ENCODE data around the gene ERICH3. TPM values are rescaled to one million over a fixed set of nuclear protein-coding genes. Genes with fewer than 3 reads are reported as not detected.

The ERICH3 gene
- total RNA-seq, 1 experiment from 2014 or later, result not detected

GRCh38 chr1:74652711-74653139 is 20.9 kb downstream of the ERICH3 start:
- H3K27me3 Mint-ChIP-seq (ENCODE audit: insufficient read depth, unreplicated experiment), result peaks cover 4% of the 10 kb centered on the region
- Histone ChIP-seq H3K9me3 (no peaks in the 10 kb centered on the region), H3K36me3 (ENCODE audit: control insufficient read depth, insufficient read depth, low read length) (no peaks in the 10 kb centered on the region), H3K4me3 (ENCODE audit: low read depth, low read length) (no peak overlapping the region), H3K4me1 (no peaks in the 10 kb centered on the region), H3K27me3 (replicated peaks; ENCODE audit: control insufficient read depth, insufficient read depth, low read length) (no peaks in the 10 kb centered on the region)
- no peak overlapping the region for H3K27ac Mint-ChIP-seq (ENCODE audit: unreplicated experiment)
- no peak for DNase-seq
- intact Hi-C loops (cut with micrococcal nuclease; ENCODE audit: unreplicated experiment), result no loop called here
- no peak overlapping the region for H3K4me3 Mint-ChIP-seq (ENCODE audit: unreplicated experiment)
- ChIA-PET POLR2A (no interaction called here), CTCF (interaction anchor here (0.6 kb wide), 1 partner anchor 85 kb away, joined by 3 read pairs; no protein-coding TSS in a partner anchor)
- no peaks in the 10 kb centered on the region for H3K36me3 Mint-ChIP-seq (ENCODE audit: insufficient read depth, unreplicated experiment)
- TF ChIP-seq CTCF (IDR thresholded peaks at IDR 0.05; ENCODE audit: insufficient read depth in 1 of 2, low read depth in 1 of 2, low read length in 1 of 2, severe bottlenecking in 1 of 2, unreplicated experiment in 1 of 2), result no peak
- H3K4me1 Mint-ChIP-seq (ENCODE audit: low read depth, unreplicated experiment), result peaks cover 5% of the 10 kb centered on the region
- no peaks in the 10 kb centered on the region for H3K9me3 Mint-ChIP-seq (ENCODE audit: unreplicated experiment)
- no TSS peak for BruUV-seq (replicated peaks)

- ChIA-PET CTCF (no interaction called here), POLR2A (no interaction called here)
- no peak overlapping the region for H3K4me3 Mint-ChIP-seq (ENCODE audit: unreplicated experiment)
- H3K36me3 ChIP-seq (ENCODE audit: control insufficient read depth, insufficient read depth, low read length), result no peaks in the 10 kb centered on the region
- peaks cover 5% of the 10 kb centered on the region for H3K4me1 Mint-ChIP-seq (ENCODE audit: low read depth, unreplicated experiment)
- H3K27me3 ChIP-seq (replicated peaks; ENCODE audit: control insufficient read depth, insufficient read depth, low read length), result no peaks in the 10 kb centered on the region
- no TSS peak for BruUV-seq (replicated peaks)
- no peaks in the 10 kb centered on the region for H3K4me1 ChIP-seq
- H3K4me3 ChIP-seq (ENCODE audit: low read depth, low read length), result no peak overlapping the region
- no peak overlapping the region for H3K27ac Mint-ChIP-seq (ENCODE audit: unreplicated experiment)
- no peaks in the 10 kb centered on the region for H3K9me3 Mint-ChIP-seq (ENCODE audit: unreplicated experiment)
- TF ChIP-seq CTCF (IDR thresholded peaks at IDR 0.05; ENCODE audit: insufficient read depth in 1 of 2, low read depth in 1 of 2, low read length in 1 of 2, severe bottlenecking in 1 of 2, unreplicated experiment in 1 of 2), result no peak
- H3K36me3 Mint-ChIP-seq (ENCODE audit: insufficient read depth, unreplicated experiment), result no peaks in the 10 kb centered on the region
- H3K27me3 Mint-ChIP-seq (ENCODE audit: insufficient read depth, unreplicated experiment), result peaks cover 4% of the 10 kb centered on the region
- no peak for DNase-seq
- no peaks in the 10 kb centered on the region for H3K9me3 ChIP-seq
- intact Hi-C loops (cut with micrococcal nuclease; ENCODE audit: unreplicated experiment), result no loop called here
Measured at GRCh38 chr1:74650561-74650960, 23.0 kb downstream of the ERICH3 start.

- TF ChIP-seq CTCF (IDR thresholded peaks at IDR 0.05; ENCODE audit: insufficient read depth in 1 of 2, low read depth in 1 of 2, low read length in 1 of 2, severe bottlenecking in 1 of 2, unreplicated experiment in 1 of 2), result no peak
- Histone ChIP-seq H3K36me3 (ENCODE audit: control insufficient read depth, insufficient read depth, low read length) (no peaks in the 10 kb centered on the region), H3K27me3 (replicated peaks; ENCODE audit: control insufficient read depth, insufficient read depth, low read length) (no peaks in the 10 kb centered on the region), H3K4me1 (no peaks in the 10 kb centered on the region), H3K4me3 (ENCODE audit: low read depth, low read length) (no peak overlapping the region), H3K9me3 (no peaks in the 10 kb centered on the region)
- POLR2A ChIA-PET, result no interaction called here
- CTCF ChIA-PET, result no interaction called here
- no peak for DNase-seq
- Mint-ChIP-seq H3K27me3 (ENCODE audit: insufficient read depth, unreplicated experiment) (peaks cover 8% of the 10 kb centered on the region), H3K4me3 (ENCODE audit: unreplicated experiment) (no peak overlapping the region), H3K4me1 (ENCODE audit: low read depth, unreplicated experiment) (no peaks in the 10 kb centered on the region), H3K27ac (ENCODE audit: unreplicated experiment) (no peak overlapping the region), H3K9me3 (ENCODE audit: unreplicated experiment) (no peaks in the 10 kb centered on the region), H3K36me3 (ENCODE audit: insufficient read depth, unreplicated experiment) (no peaks in the 10 kb centered on the region)
- intact Hi-C loops (cut with micrococcal nuclease; ENCODE audit: unreplicated experiment), result no loop called here
- no TSS peak for BruUV-seq (replicated peaks)
Measured at GRCh38 chr1:74641876-74642275, 31.7 kb downstream of the ERICH3 start.
